Measurements from ENCODE around the gene CD28. TPM values are rescaled to one million over a fixed set of nuclear protein-coding genes. Genes with fewer than 3 reads are reported as not detected.
"Not testable (repeated sequence)": the region's sequence is repeated elsewhere in the genome, so short reads cannot be mapped to it uniquely, and the experiment has no call there.

Gene CD28
- total RNA-seq, 4 donors from 2014 or later: 0.20 to 1.3 (median 0.51) TPM

DNA sequence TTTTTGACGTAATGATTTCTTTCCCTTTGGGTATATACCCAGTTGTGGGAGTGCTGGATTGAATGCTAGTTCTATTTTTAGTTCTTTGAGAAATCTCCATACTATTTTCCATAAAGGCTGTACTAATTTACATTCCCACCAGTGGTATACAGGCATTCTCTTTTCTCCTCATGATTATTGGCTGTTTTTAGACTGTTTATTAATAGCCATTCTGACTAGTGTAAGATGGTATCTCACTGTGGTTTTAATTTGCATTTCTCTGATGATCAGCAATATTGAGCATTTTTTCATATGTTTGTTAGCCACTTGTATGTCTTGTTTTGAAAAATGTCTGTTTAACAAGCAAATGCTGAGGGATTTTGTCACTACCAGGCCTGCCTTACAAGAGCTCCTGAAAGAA is 9.2 kb upstream of the CD28 start:
- Histone ChIP-seq H3K27ac (no peak overlapping the region), H3K4me3 (replicated peaks in 1 of 3) (no peak overlapping the region), H3K9me3 (no peaks in the 10 kb centered on the region), H3K4me1 (peaks cover 0 to under 1% of the 10 kb centered on the region in 2 donors), H3K36me3 (no peaks in the 10 kb centered on the region), H3K27me3 (no peaks in the 10 kb centered on the region)
- no peak for DNase-seq
- WGBS, 2 donors: 88 to 92% methylated on average over 1 of the region's 1 CpG
- intact Hi-C loops (cut with DNase I): no loop called here
- TF ChIP-seq POLR2A (IDR thresholded peaks at IDR 0.05): no peak
- TF ChIP-seq, protein P1, sequence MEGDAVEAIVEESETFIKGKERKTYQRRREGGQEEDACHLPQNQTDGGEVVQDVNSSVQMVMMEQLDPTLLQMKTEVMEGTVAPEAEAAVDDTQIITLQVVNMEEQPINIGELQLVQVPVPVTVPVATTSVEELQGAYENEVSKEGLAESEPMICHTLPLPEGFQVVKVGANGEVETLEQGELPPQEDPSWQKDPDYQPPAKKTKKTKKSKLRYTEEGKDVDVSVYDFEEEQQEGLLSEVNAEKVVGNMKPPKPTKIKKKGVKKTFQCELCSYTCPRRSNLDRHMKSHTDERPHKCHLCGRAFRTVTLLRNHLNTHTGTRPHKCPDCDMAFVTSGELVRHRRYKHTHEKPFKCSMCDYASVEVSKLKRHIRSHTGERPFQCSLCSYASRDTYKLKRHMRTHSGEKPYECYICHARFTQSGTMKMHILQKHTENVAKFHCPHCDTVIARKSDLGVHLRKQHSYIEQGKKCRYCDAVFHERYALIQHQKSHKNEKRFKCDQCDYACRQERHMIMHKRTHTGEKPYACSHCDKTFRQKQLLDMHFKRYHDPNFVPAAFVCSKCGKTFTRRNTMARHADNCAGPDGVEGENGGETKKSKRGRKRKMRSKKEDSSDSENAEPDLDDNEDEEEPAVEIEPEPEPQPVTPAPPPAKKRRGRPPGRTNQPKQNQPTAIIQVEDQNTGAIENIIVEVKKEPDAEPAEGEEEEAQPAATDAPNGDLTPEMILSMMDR (IDR thresholded peaks at IDR 0.05): no peak

DNA sequence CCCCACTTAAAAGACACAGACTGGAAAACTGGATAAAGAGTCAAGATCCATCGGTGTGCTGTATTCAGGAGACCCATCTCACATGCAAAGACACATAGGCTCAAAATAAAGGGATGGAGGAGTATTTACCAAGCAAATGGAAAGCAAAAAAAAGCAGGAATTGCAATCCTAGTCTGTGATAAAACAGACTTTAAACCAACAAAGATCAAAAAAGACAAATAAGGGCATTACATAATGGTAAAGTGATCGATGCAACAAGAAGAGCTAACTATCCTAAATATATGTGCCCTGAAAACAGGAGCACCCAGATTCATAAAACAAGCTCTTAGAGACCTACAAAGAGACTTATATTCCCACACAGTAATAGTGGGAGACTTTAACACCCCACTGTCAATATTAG is 8.7 kb upstream of the CD28 start:
- WGBS, 2 donors: 94 to 97% methylated on average over 2 of the region's 2 CpGs
- DNase-seq; intact Hi-C loops (cut with DNase I): not testable (repeated sequence)

GRCh38 chr2:203698410-203698809 is 8.0 kb upstream of the CD28 start:
- H3K27me3 ChIP-seq; H3K27ac ChIP-seq; H3K36me3 ChIP-seq; intact Hi-C loops (cut with DNase I); H3K4me1 ChIP-seq; DNase-seq; H3K9me3 ChIP-seq; H3K4me3 ChIP-seq (replicated peaks in 1 of 3): not testable (repeated sequence)
- 83 to 90% methylated on average over 5 of the region's 5 CpGs for WGBS, 2 donors

More for the DNA sequence above, 8.7 kb upstream of the CD28 start:
- not testable (repeated sequence) for H3K4me3 ChIP-seq (replicated peaks in 1 of 3); H3K4me1 ChIP-seq; H3K9me3 ChIP-seq; H3K36me3 ChIP-seq; H3K27me3 ChIP-seq; H3K27ac ChIP-seq

DNA sequence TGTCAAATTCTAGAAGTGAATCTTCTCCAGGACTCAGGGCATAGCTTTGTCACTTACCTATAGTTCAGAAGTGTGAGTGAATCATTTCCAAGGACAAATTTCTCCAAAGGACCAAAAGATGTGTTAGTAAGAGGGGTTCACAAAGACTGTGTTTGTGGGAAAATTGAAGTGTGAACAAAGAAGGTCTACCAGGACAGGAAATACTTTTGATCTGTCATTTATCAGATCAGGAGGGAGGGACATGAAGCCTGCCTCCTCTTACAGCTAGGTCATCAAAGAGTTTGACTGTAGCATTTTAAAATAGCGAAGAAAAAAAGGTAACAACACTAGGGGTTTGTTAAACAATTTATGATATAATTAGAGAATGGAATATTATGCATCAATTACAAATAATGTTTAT is 2.0 kb upstream of the CD28 start:
- no peak for TF ChIP-seq POLR2A (IDR thresholded peaks at IDR 0.05)
- TF ChIP-seq, protein P1 (IDR thresholded peaks at IDR 0.05): no peak
- no peak for DNase-seq
- Histone ChIP-seq H3K4me1 (no peaks in the 10 kb centered on the region), H3K9me3 (no peaks in the 10 kb centered on the region), H3K27me3 (no peaks in the 10 kb centered on the region), H3K27ac (no peak overlapping the region), H3K36me3 (no peaks in the 10 kb centered on the region), H3K4me3 (replicated peaks in 1 of 3) (no peak overlapping the region)
- intact Hi-C loops (cut with DNase I): no loop called here
- 95% methylated on average over 1 of the region's 1 CpG for WGBS, 2 donors

- H3K4me3 ChIP-seq (replicated peaks in 1 of 3): no peak overlapping the region
- TF ChIP-seq POLR2A (IDR thresholded peaks at IDR 0.05): no peak
- TF ChIP-seq, protein P1 (IDR thresholded peaks at IDR 0.05): no peak
- no peaks in the 10 kb centered on the region for H3K4me1 ChIP-seq
- H3K36me3 ChIP-seq: no peaks in the 10 kb centered on the region
- no peaks in the 10 kb centered on the region for H3K27me3 ChIP-seq
- H3K9me3 ChIP-seq: no peaks in the 10 kb centered on the region
- 85 to 95% methylated on average over 6 of the region's 6 CpGs for WGBS, 2 donors
- intact Hi-C loops (cut with DNase I): no loop called here
- H3K27ac ChIP-seq: no peak overlapping the region
- DNase-seq: no peak
Observed at GRCh38 chr2:203705178-203705577, 1.3 kb upstream of the CD28 start.

DNA sequence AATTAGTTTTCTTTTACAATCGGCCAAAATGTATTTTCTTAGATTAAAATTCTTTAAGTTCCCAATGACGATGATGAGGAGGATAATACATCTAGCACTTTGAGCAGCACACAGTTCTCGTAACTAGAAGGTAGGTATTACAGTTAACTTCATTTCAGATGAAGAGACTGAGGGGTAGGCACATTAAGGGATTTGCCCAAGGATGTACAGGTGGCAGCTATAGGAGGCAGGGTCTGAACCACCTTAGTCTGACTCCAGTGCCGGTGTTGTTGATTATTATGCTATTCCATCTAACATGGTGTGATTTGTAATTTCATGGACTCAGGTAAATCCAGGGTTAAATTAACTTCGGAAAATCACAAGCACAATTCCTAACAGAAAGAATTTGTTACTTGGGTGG is 1.1 kb downstream of the CD28 start:
- 88 to 92% methylated on average over 5 of the region's 5 CpGs for WGBS, 2 donors
- no peak for DNase-seq
- Histone ChIP-seq H3K4me3 (replicated peaks in 1 of 3) (no peak overlapping the region), H3K36me3 (no peaks in the 10 kb centered on the region), H3K9me3 (no peaks in the 10 kb centered on the region), H3K27ac (no peak overlapping the region), H3K27me3 (no peaks in the 10 kb centered on the region), H3K4me1 (no peaks in the 10 kb centered on the region)
- intact Hi-C loops (cut with DNase I): no loop called here
- no peak for TF ChIP-seq POLR2A (IDR thresholded peaks at IDR 0.05)
- TF ChIP-seq, protein P1 (IDR thresholded peaks at IDR 0.05): no peak
